Measurements from ENCODE around the gene TLE6. TPM values are rescaled to one million over a fixed set of nuclear protein-coding genes. Genes with fewer than 3 reads are reported as not detected.
"Not testable (repeated sequence)": the region's sequence is repeated elsewhere in the genome, so short reads cannot be mapped to it uniquely, and the experiment has no call there.

TLE6 gene
- total RNA-seq (3.7 TPM), polyA plus RNA-seq (ENCODE audit: insufficient read depth, low read depth, low replicate concordance) (5.2 TPM)
- long read RNA-seq, donor 1: 0 reads
- long read RNA-seq, donor 2, partial matches to known transcripts: 0 of 1 reads
- long read RNA-seq, donor 2, other reads (novel, unspliced or antisense): 0 of 1 reads
- long read RNA-seq, donor 3, partial matches to known transcripts: 0 of 2 reads
- long read RNA-seq, donor 3, other reads (novel, unspliced or antisense): 0 of 2 reads
- long read RNA-seq, donor 4, partial matches to known transcripts: 0 of 1 reads
- long read RNA-seq, donor 4, other reads (novel, unspliced or antisense): 0 of 1 reads
- long read RNA-seq, donor 5: 0 reads
- long read RNA-seq, donor 6, partial matches to known transcripts: 0 of 1 reads
- long read RNA-seq, donor 6, other reads (novel, unspliced or antisense): 0 of 1 reads
- long read RNA-seq, donor 7, partial matches to known transcripts: 1 of 2 reads
- long read RNA-seq, donor 7, other reads (novel, unspliced or antisense): 1 of 2 reads
- long read RNA-seq, donor 8: 0 reads
- long read RNA-seq, donor 9, partial matches to known transcripts: 0 of 2 reads
- long read RNA-seq, donor 9, other reads (novel, unspliced or antisense): 0 of 2 reads
- long read RNA-seq, donor 10, partial matches to known transcripts: 0 of 2 reads
- long read RNA-seq, donor 10, other reads (novel, unspliced or antisense): 0 of 2 reads

DNA sequence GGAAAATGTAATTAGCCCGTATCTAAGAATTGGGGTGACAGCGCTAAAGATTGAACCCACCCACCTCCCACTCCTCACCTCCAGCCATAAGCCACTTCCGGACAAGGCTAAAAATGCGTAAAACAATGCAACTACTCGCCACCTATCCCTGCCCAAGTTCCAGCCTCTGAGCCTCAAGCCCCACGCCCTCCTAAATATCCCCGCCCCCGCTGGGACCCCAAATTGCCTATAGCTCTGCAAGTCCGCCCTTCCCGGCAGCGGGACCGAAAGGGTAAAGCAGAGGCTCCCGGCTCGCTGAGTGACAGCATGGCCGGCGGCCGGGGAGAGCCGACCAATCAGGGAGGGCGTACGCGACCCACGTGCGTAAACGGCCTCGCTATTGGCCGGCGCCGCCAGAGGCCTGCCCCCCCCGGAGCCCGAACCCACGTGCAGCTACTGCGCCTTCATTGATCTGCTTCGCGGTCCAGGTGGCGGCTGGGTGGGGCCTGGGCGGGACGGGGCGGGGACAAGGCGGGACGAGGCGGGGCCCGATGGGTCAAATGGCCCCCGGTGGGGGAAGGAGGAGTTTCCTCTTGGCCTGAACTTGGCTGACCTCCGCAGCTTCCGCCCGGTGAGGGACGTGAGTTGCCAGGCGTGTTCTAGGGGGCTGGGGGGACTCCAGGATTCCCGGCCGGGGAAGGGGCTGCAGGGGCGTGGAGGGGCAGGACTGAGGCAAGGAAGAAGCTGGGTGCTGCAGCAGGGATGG is at the start of gene TLE6:
Gene TLE6, plus strand, starts transcription at position 564 of the 745 bp plus-strand sequence. CDS start 670 bp downstream, outside the sequence.
- peaks cover 2 to 8% (median 5%) of the 10 kb centered on the region in 3 donors for H3K4me1 ChIP-seq (ENCODE audit: control insufficient read depth in 2 of 3, insufficient read depth in 2 of 3, low read depth in 1 of 3, low read length in 3 of 3)
- peak within 1 kb of the TSS; percentile 48 to 81 (median 75) for H3K4me3 ChIP-seq (ENCODE audit: low read length in 3 of 3)
- H3K27me3 ChIP-seq (ENCODE audit: control insufficient read depth, insufficient read depth, low read length): no peaks in the 10 kb centered on the region
- intact Hi-C loops (cut with DNase I): no loop called here
- peak within 1 kb of the TSS; percentile 36 to 63 (median 46) for H3K9ac ChIP-seq (ENCODE audit: low read length in 3 of 3)
- H3K36me3 ChIP-seq (ENCODE audit: control insufficient read depth in 2 of 3, insufficient read depth in 3 of 3, low read length in 3 of 3): no peaks in the 10 kb centered on the region
- DNase-seq (peak; percentile 97 to 99 (median 98)), FAIRE-seq (no peak)
- peak within 1 kb of the TSS; percentile 16 to 43 for H3K27ac ChIP-seq (ENCODE audit: low read depth in 2 of 2, low read length in 2 of 2)
- no peak for TF ChIP-seq CTCF (IDR thresholded peaks at IDR 0.05; ENCODE audit: borderline replicate concordance, extremely low read depth, insufficient read depth)
- no peaks in the 10 kb centered on the region for H3K9me3 ChIP-seq (ENCODE audit: control insufficient read depth in 2 of 3, insufficient read depth in 1 of 3, low read length in 3 of 3)

DNA sequence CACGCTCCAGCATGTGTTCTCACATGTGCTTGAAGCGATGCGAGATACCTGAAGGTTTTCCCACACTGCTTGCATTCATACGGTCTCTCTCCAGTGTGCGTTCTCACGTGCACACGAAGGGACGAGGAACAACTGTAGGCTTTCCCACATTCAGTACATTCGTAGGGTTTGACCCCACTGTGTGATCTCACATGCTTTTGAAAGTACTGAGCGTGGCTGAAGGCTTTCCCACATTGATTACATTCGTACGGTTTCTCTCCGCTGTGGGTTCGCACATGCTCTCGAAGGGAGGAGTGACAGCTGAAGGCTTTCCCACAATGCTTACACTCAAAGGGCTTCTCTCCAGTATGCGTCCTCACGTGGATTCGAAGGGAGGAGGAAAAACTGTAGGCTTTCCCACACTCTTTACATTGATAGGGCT is 43.9 kb upstream of the TLE6 start:
- no peak for DNase-seq
- Histone ChIP-seq H3K4me3 (ENCODE audit: low read length in 3 of 3) (peak overlapping the region in 1 of 3 donors; percentile 26), H3K27ac (ENCODE audit: low read depth in 2 of 2, low read length in 2 of 2) (no peak overlapping the region), H3K9ac (ENCODE audit: low read length in 3 of 3) (no peak overlapping the region), H3K36me3 (ENCODE audit: control insufficient read depth in 2 of 3, insufficient read depth in 3 of 3, low read length in 3 of 3) (peaks cover 13 to 32% (median 20%) of the 10 kb centered on the region in 3 donors), H3K9me3 (ENCODE audit: control insufficient read depth in 2 of 3, insufficient read depth in 1 of 3, low read length in 3 of 3) (peaks cover 13 to 24% (median 18%) of the 10 kb centered on the region in 3 donors), H3K27me3 (ENCODE audit: control insufficient read depth, insufficient read depth, low read length) (no peaks in the 10 kb centered on the region), H3K4me1 (ENCODE audit: control insufficient read depth in 2 of 3, insufficient read depth in 2 of 3, low read depth in 1 of 3, low read length in 3 of 3) (no peaks in the 10 kb centered on the region)
- no peak for TF ChIP-seq CTCF (IDR thresholded peaks at IDR 0.05; ENCODE audit: borderline replicate concordance, extremely low read depth, insufficient read depth)
- intact Hi-C loops (cut with DNase I): no loop called here
- FAIRE-seq: no peak

DNA sequence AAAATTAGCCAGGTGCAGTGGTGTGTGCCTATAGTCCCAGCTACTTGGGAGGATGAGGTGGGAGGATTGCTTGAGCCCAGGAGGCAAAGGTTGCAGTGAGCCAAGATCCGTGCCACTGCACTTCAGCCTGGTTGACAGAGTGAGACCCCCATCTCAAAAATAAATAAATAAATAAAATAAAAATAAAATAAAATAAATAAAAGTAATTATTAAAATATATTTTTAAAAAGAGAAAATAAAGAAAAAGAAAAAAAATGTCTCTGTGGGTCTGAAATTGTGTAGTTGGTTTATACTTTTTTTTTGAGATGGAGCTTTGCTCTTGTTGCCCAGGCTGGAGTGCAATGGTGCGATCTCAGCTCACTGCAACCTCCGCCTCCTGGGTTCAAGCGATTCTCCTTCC is 41.5 kb upstream of the TLE6 start:
- DNase-seq; H3K27ac ChIP-seq (ENCODE audit: low read depth in 2 of 2, low read length in 2 of 2); intact Hi-C loops (cut with DNase I); H3K4me3 ChIP-seq (ENCODE audit: low read length in 3 of 3); H3K9ac ChIP-seq (ENCODE audit: low read length in 3 of 3); H3K27me3 ChIP-seq (ENCODE audit: control insufficient read depth, insufficient read depth, low read length); FAIRE-seq; H3K4me1 ChIP-seq (ENCODE audit: control insufficient read depth in 2 of 3, insufficient read depth in 2 of 3, low read depth in 1 of 3, low read length in 3 of 3): not testable (repeated sequence)
- Histone ChIP-seq H3K36me3 (ENCODE audit: control insufficient read depth in 2 of 3, insufficient read depth in 3 of 3, low read length in 3 of 3) (peaks cover 16 to 37% (median 20%) of the 10 kb centered on the region in 3 donors), H3K9me3 (ENCODE audit: control insufficient read depth in 2 of 3, insufficient read depth in 1 of 3, low read length in 3 of 3) (peaks cover 13 to 24% (median 18%) of the 10 kb centered on the region in 3 donors)
